CD4-positive, alpha-beta T cell treated with Interleukin-6 at 100 ng/mL for 8 hours (primary cell): ENCODE measurements around the gene MYD88.
"Not testable (repeated sequence)": the region's sequence is repeated elsewhere in the genome, so short reads cannot be mapped to it uniquely, and the experiment has no call there.

Source experiments
- DNase-seq: peaks from one replicate; pipeline ENCODE4 v3.0.0-alpha.2; 2020; ENCODE audit warnings: mixed read lengths, low spot score

Gene MYD88

DNA sequence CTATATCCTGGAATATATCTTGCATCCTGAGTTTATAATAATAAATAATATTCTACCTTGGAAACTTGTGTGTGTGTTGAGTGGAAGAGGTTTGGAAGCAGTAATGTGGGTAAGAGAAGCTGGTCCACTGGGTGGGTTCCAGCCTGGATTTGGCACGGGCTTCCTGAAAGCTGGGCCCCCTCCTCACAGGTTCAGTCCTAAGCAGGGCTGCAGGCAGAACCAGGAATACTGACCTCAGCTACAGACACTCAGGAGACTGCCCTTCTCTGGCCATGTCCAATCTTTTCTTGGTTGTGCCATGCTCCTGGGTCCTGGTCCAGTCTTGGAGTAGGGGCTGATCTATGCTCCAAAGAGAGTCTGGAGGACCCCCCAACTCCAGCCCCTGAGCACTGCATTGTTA is 4.5 kb downstream of the MYD88 start:
- no peak for DNase-seq

DNA sequence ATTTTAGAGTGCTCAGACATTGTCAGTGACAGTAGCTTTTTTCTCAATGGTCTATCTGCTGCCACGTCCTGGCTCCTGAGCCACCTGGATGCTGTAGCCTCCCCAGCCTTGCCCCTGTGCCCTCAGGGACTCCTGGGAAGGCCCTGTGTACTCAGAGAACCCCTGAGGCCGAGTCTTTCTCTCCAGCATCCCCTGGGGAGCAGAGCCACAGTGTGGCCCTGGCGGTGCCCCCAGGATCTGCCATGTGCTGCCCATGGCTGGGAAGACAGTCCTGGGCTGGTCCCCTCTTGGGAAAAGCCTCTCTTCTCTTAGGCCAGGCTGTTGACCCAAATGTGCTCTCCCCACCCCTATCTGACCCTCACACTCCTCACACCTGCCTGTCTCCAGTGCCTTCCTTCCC is 5.0 kb downstream of the MYD88 start:
- DNase-seq = no peak

DNA sequence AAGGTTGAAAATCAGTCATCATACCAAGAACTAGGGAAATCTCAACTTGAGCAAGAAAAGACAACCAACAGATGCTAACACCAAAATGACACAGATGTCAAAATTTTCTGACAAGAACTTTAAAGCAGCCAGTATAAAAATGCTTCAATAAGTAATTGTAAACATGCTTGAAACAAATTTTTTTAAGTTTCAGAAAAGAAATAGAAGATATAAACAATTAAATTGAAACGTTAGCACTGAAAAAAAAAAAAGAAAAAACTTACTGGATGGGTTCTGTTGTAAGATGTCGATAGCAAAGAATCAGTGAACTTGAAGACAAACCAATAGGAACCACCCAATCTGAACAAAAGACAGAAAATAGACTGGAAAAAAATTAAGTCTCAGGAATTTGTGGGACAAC is 8.0 kb downstream of the MYD88 start:
- no peak for DNase-seq

DNA sequence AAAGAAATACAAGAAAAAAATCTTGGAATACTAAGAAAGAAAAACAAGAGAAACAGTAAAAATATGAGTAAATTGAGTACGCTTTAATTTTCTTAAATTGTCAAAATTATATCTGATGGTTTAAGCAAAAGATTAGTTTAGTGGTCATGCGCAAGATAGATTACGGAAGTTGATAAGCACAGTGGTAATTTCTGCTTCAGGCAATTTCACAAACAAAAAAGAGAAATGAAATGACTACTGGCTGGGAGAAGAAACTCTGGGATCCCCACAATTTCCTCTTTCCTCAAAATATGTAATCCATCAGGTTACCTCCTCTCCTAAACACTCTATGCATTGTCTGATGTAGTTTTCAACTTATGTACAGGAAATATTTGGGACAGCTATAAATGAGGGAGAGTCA is 9.0 kb downstream of the MYD88 start:
- DNase-seq = no peak

DNA sequence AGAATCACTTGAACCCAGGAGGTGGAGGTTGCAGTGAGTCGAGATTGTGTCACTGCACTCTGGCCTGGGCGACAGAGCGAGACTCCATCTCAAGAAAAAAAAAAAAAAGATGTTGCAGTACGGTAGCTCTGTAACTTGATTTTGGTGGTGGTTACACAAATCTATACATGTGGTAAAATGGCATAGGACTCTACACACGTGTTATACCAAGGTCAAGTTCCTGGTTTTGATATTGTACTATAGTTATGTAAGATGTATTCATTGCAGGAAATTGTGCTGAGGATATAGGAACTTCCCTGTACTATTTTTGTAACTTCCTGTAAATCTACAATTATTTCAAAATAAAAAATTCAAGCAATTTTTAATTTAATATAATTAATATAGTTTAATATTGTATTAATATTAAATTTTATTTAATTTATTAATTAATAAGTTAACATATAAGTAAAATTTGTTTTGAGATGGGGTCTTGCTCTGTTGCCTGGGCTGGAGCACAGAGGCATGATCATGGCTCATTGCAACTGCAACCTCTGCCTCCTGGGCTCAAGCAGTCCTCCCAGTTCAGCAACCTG is 9.9 kb downstream of the MYD88 start:
- no peak for DNase-seq

- no peak for DNase-seq
Observed at GRCh38 chr3:38149708-38150107, 11.2 kb downstream of the MYD88 start.

GRCh38 chr3:38150780-38151528 is 12.5 kb downstream of the MYD88 start:
- DNase-seq = no peak

- DNase-seq = no peak
Observed at GRCh38 chr3:38151667-38152265, 13.3 kb downstream of the MYD88 start.

GRCh38 chr3:38152609-38153008 is 14.1 kb downstream of the MYD88 start:
- no peak for DNase-seq

DNA sequence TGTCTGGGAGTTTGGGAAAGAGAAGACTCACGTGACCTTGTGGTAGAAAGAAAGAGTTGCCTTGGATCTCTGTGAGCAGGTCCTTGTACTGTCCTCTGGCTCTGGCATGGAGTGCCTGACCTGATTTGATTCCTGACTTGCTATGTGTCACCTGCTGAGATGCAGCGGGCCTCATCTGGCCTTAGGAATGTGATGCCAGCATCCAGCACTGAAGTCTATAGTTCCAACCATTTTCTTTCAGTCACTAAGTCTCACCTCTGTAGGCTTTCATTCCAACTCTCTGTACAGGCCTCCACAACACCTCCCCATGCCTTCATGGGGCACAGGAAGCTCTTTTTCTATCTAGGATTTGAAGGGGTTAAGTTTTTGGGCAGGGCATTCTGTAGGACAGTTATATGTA is 14.8 kb downstream of the MYD88 start:
- DNase-seq = no peak

DNA sequence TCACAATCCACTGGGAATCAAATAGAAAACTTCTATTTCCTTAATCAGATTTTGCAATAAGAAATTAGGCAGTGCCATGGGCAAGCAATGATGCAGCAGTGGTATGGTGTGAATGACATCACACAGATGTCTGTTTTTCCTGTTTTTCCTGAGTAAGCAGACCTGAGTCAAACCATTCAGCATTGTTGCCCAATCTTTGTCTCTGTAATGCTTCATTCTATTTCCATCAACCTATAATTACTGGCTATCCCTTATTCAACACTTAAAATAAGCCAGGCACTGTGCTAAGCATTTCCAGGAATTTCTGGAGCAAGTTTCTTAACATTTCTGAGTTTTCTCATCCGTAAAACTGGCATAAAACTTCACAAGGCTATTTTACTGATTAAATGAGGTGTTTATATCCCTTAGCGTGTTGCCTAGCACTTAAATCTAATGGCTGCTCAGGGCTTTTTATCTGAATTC is 15.6 kb downstream of the MYD88 start:
- no peak for DNase-seq

- DNase-seq = no peak
Observed at GRCh38 chr3:38154625-38155255, 16.3 kb downstream of the MYD88 start.

- no peak for DNase-seq
Observed at GRCh38 chr3:38155825-38156224, 17.4 kb downstream of the MYD88 start.

GRCh38 chr3:38157117-38157516 is 18.7 kb downstream of the MYD88 start:
- DNase-seq = no peak

DNA sequence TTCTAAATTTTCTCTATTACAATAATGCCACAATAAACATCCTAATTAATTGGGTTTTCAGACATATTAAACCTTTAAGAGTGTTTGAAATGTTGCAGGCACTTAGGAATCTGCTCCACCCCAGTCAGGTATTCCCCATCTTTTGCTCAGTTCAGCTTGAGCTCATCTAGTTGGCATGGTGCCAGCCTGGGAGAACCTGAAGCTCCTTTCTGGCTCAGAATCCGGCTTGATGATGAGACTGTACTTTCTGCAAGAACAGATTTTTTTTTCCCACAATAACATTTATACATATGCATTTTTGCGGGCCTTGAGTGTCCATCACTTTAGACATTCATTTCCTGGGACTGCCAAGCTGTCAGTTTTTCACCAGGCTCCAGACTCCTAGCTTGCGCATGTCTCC is 19.1 kb downstream of the MYD88 start:
- no peak for DNase-seq

DNA sequence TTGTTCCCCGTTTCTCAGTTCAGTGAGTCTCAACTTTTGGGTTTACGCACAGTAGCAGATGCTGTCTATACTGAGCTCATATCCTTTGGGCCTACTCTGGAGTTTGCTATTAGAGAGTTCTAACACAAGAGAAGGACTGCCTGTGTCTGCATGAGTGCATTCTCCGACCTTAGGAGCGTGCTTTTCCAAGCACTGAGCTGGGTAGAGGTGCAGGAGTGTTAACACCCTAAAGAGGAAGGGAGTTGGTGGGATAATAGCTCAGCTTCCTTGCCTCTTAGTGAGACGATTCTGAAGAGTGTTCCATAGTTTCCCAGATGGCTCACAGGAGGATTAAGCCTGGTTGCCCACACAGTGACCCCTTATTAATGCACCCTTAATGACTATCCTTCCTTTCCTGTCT is 20.0 kb downstream of the MYD88 start:
- DNase-seq = no peak

DNA sequence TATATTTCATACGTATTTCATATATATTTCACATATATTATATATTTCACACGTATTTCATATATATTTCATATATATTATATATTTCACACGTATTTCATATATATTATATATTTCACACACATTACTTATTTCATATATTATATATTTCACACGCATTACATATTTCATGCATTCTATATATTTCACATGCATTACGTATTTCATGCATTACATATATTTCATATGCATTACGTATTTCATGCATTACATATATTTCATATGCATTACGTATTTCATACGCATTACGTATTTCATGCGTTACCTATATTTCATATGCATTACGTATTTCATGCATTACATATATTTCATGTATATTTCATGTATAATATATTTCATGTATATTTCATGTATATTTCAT is 22.2 kb downstream of the MYD88 start:
- DNase-seq = not testable (repeated sequence)

- no peak for DNase-seq
Observed at GRCh38 chr3:38163117-38163840, 24.8 kb downstream of the MYD88 start.

DNA sequence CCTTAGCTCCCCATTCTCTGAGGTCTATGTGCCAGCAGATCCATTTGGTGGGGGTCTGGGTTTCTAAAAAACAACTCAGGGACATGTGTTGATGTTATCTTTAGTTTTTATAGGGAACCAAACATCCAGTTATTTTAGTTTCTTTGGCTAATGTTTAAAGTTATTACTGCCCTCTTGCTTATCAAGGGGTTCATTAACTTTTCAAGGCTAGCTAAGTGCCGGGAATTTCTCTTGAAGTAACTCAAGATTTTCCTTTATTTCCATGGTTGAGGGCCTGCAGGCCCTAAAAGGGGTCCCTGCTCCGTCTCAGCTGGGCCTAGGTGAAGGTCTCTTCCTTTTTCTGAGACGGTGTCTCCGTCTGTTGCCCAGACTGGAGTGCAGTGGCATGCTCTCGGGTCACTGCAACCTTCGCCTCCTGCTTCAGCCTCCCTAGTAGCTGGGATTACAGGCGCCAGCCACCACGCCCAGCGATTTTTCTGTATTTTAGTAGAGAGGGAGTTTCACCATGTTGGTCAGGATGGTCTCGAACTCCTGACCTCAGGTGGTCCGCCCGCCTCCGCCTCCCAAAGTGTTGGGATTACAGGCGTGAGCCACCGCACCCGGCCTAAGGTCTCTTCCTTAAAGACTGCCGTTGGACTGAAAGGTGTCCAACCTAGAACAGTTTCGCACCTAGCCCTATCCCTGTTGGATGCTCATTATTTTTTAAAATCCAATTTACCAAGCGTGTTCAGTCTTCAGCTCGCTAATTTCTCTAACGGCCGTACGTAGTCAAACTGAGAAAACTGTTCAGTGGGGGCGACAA is 25.6 kb downstream of the MYD88 start:
- DNase-seq = no peak

DNA sequence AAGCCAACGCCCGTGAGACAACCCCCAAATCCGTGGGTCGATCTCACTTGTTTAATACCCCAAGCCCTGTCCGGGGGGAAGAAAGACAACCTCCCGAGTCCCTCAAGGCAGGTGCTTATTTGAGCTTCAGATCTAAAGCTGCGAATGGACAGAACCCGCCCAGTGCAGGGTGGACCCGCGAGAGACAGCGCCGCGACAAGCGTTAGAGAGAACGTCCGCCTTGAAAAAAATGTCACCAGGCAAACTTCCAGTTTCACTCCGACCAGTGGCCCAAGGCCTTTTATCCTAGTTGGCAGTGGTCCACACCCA is 26.1 kb downstream of the MYD88 start:
- no peak for DNase-seq

DNA sequence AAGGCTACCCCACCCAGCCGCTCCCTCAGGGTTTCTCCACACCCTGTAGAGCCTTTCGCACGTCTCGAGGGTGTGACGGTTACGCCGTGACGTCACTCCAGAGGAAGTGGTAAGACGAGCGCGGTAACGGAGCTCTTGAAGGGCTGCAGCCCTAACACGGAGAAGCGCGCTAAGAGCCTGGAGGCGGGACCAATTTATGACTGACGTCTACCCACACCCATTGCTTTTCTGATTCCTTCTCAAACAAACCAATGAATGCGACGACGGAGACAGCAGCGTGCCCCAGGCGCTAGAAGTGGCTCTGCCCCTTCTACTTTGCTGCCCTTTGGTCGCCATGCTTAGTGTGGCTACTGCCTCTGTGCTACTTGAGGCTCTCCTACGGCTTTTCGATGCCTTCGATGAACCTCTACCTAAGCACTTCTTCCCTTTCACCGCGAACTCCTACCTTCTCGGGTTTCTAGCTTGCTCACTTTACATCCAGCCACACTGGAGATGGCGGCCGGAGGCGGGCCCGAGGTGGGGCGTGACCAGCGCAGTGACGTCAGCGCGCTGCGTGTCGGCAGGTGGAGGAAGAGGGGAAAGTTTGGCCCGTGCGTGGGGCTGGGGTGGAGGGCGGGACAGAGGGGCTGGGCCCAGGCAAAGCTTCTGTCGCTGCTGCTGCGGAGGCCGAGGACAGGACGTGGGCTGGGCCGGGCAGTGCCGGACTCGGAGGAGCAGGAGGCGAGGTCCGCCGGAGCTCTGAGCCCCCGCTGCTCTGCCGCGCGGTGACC is 26.7 kb downstream of the MYD88 start, which contains the start of gene OXSR1:
Gene OXSR1, plus strand, starts transcription at position 586 of the 770 bp plus-strand sequence. CDS start 340 bp downstream, outside the sequence.
- DNase-seq = peak; percentile 98
